HL-60/S4 (cell line): ENCODE data around the gene RDM1.

Experiments
- in situ Hi-C: fragments of 300-500 bp; cut with MboI; formaldehyde crosslinking; loops from 2 replicates; pipeline ENCODE4 v1.14.3; 2022; ENCODE audit warnings: low sequenced_read_pairs

The RDM1 gene, protein sequence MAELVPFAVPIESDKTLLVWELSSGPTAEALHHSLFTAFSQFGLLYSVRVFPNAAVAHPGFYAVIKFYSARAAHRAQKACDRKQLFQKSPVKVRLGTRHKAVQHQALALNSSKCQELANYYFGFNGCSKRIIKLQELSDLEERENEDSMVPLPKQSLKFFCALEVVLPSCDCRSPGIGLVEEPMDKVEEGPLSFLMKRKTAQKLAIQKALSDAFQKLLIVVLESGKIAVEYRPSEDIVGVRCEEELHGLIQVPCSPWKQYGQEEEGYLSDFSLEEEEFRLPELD

DNA sequence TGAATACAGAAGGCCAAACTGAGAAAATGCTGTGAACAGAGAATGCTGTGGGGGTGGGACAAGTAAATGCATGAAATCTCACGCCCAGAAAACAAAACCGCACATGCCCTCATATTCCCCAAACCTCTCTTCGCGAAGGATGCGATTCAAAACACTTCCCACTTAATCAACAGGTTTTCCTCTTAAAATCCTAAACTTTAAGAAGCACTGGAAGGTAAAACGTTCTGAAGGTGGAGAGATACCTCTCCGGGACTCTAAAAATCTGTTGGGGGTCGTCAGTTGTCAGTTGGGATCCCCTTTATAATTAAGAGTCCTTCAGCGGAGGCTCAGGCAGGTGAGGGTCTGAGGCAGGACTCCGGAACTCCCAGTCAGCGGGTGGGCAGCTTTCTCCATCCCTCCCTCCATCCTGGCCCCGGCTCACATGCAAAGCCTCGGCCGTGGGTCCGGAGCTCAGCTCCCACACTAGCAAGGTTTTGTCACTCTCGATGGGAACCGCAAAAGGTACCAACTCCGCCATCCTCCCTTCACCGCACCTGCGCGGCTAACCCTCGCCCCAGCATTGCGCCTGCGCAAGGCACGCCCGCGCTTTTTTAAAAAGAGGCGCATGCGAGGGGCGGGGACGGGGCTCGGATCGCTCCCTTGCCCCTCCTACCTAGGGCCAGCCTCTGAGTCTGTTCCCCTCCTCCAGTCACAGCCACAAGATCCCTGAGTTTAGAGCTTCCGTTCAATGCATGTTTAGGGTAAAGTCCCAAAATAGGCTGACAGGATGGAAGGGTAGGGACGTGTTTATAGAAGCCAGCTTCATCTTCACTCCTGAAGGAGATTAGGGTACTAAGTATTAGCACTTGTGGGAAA, at the start of gene RDM1:
Gene RDM1 (minus strand): TSS at position 563 of the 855 bp plus-strand sequence. CDS start 46 bp downstream, at position 517.
- in situ Hi-C loops = no loop called here

DNA sequence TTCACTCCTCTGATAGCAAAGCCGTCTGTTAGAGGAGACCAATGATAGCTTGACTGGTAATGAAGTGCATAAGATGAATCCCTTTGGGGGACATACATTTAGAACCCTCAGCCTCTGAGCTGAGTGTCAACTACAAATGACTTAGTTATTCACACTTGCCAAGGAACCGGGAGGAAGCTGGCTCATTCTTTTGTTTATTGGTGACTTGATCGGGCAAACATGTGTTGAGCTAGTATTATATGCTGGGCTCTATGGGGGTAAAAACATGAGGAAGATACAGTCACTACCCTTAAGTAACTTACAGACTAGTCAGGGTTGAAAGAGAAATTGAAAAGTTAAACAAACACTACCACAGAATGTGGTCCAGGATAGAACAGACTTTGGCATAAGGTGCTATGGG, 47.8 kb upstream of the RDM1 start:
- in situ Hi-C loops = loop anchor here (5.0 to 10.0 kb wide), 2 partner anchors 96 to 169 kb away; no protein-coding TSS in a partner anchor

GRCh38 chr17:35977509-35977908, 46.9 kb upstream of the RDM1 start:
- in situ Hi-C loops = loop anchor here (5.0 to 10.0 kb wide), 2 partner anchors 97 to 170 kb away; no protein-coding TSS in a partner anchor

- in situ Hi-C loops = loop anchor here (10.0 to 25.0 kb wide), 2 partner anchors 101 to 514 kb away; partner anchors contain the start of gene ZNHIT3
These were observed 43.0 kb upstream of the RDM1 start for GRCh38 chr17:35973333-35974260.

- in situ Hi-C loops = loop anchor here (10.0 to 25.0 kb wide), 2 partner anchors 102 to 514 kb away; partner anchors contain the start of gene ZNHIT3
These were observed 42.4 kb upstream of the RDM1 start for GRCh38 chr17:35972945-35973332.

- in situ Hi-C loops = loop anchor here (10.0 to 25.0 kb wide), 2 partner anchors 102 to 515 kb away; partner anchors contain the start of gene ZNHIT3
These were observed 42.0 kb upstream of the RDM1 start for GRCh38 chr17:35972535-35972934.

DNA sequence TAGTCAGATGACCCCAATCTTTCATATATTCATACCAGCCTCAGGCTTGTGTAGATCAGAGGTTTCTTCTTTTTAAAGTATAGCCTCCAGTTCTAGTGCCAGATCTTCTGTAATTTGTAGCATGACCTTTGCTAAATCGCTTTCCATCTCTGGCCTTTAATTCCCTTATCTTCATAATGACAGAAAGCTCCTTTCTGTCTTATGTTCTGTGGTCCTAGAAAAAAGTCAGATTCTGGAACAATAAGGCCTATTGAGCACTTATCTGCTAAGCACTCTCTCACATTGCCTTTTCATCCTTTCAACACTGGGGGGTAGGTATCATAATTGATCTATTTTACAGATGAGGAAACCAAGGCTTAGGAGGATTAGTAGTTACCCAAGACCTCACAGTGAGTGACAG, 41.5 kb upstream of the RDM1 start:
- in situ Hi-C loops = loop anchor here (10.0 to 25.0 kb wide), 2 partner anchors 103 to 515 kb away; partner anchors contain the start of gene ZNHIT3

GRCh38 chr17:35969558-35970380, 39.2 kb upstream of the RDM1 start:
- in situ Hi-C loops = loop anchor here (10.0 to 25.0 kb wide), 2 partner anchors 105 to 518 kb away; partner anchors contain the start of gene ZNHIT3

- in situ Hi-C loops = loop anchor here (25.0 kb wide), 1 partner anchor 519 kb away; the partner anchor contains the start of gene ZNHIT3
These were observed 38.0 kb upstream of the RDM1 start for GRCh38 chr17:35968520-35969054.

DNA sequence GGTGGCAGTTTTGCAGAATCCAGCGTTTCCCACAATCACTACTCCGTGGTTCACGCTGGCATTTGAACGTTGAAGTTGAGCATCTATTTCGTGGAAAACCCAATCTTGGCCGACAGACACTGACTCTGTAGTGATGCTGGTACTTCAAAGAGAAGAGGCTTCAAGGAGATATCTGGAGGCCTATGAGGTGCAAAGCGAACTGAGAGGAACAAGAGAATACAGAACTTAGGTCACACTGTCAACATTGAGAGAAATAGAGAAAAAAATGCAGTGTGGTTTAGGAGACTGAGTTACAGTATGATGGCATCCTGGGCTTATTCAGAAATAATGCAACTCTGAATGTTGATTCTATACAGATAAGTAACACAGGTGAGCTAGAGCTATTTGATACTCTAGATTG, 34.7 kb upstream of the RDM1 start:
- in situ Hi-C loops = loop anchor here (25.0 kb wide), 1 partner anchor 522 kb away; the partner anchor contains the start of gene ZNHIT3

- in situ Hi-C loops = loop anchor here (25.0 kb wide), 1 partner anchor 524 kb away; the partner anchor contains the start of gene ZNHIT3
These were observed 33.1 kb upstream of the RDM1 start for GRCh38 chr17:35963663-35964062.

DNA sequence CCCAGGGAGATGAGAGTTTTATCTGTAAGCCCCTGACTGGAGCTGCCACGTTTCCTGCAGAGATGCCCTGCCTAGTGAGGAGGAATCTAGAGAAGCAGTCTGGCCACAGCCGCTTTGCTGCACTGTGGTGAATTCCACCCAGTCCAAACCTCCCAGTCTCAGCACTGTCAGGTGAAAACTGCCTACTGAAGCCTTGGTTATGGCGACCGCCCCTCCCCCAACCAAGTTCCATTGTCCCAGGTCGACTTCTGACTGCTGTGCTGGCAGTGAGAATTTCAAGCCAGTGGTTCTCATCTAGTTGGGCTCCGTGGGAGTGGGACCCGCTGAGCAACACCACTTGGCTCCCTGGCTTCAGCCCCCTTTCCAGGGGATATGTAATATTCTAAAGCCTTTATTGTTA, 23.1 kb upstream of the RDM1 start:
- in situ Hi-C loops = loop anchor here (25.0 kb wide), 1 partner anchor 534 kb away; the partner anchor contains the start of gene ZNHIT3

- in situ Hi-C loops = no loop called here
These were observed 18.8 kb upstream of the RDM1 start for GRCh38 chr17:35949401-35949800.

DNA sequence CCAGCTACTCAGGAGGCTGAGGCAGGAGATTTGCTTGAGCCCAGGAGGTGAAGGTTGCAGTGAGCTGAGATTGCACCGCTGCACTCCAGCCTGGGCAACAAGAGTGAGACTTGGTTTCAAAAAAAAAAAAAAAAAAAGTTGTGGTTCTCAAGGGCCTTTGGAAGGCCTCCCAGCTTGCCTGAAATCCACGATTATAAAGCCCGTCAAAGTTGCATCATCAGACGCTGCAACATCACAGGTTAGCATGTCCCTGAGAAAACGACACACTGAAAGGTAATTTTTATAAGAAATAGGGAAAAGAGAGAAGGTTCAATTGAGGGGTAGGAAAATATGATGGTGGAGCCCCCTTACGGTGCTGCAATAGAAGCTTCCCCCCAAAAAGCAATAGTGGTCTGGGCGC, 17.5 kb upstream of the RDM1 start:
- in situ Hi-C loops = no loop called here

DNA sequence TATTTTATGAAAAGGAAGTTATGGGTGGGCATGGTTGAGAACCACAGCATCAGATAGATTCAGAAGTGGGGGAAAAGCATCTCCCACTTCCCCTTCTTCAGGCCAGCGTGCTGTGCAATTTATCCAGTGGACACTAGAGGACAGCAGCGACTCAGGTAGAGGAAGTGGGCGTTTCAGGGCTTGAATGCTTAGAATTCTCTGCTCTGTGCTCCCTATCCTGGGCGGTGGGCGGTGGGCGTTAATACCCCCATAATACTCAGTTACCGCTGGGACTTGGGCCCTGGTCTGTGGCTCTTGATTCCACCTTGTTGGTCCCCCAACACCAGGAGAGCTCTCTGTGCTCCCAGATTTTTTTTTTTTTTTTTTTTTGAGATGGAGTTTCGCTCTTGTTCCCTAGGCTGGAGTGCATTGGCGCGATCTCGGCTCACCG, 16.6 kb upstream of the RDM1 start:
- in situ Hi-C loops = no loop called here

DNA sequence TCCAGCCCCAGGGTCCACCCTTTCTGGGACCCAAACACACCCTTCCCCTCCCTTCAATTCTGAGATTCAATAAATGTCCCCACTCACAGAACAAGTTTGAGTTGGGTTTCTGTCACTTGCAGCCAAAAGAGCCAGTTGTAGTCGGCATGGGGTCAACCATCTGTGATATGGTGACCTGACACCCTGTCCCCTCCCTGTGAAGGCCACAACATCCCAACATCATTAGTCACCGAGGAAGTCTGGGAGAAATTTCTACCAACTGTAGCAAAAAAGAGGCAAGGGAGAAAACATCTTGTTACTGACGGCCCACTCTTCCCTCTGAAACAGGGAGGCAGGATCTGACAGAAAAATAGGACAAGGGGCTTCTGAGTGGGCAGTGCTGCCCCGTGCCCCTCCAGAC, 13.6 kb upstream of the RDM1 start:
- in situ Hi-C loops = no loop called here

- in situ Hi-C loops = no loop called here
These were observed 13.0 kb upstream of the RDM1 start, which contains the start of gene LYZL6 for GRCh38 chr17:35943537-35943936. Gene LYZL6 (minus strand): TSS chr17:35943713. CDS start chr17:35939356, 4,357 bp downstream.

GRCh38 chr17:35942588-35943186, 12.1 kb upstream of the RDM1 start:
- in situ Hi-C loops = no loop called here
